ENCODE data around the gene TBL2. TPM values are rescaled to one million over a fixed set of nuclear protein-coding genes. Genes with fewer than 3 reads are reported as not detected.
"Not testable (repeated sequence)": the region's sequence is repeated elsewhere in the genome, so short reads cannot be mapped to it uniquely, and the experiment has no call there.

The TBL2 gene
- total and polyA plus RNA-seq, 2 donors (not counting 1 experiment from before 2014, with no cell fraction given) = 15.1 to 34.6 TPM

DNA sequence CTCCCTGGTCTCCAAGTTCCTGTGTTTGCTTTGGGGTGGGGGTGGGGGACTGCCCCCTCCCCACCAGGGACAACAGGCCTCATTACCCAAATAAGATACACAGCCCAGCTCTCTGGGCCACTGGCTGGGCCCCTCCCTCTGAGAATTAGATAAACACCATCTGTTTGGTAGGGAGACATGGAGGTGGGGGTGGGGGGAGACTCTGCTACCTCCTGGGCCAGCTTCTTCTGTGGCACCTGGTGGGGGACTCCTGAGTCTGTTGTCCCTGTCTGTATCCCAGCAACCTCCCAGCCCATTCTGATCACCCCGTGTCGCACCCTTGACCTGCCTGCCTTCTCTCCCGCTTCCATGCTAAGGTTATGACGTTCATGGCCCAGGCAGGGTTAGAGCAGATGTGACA is 40.2 kb upstream of the TBL2 start:
- H3K4me1 ChIP-seq (ENCODE audit: control insufficient read depth in 2 of 2, insufficient read depth in 2 of 2, low read length in 2 of 2) = peaks cover 7 to 9% of the 10 kb centered on the region in 2 donors
- no peaks in the 10 kb centered on the region for H3K79me2 ChIP-seq (ENCODE audit: control insufficient read depth, insufficient read depth, low read length)
- DNase-seq (no peak), ATAC-seq (ENCODE audit: low read depth) (no peak)
- intact Hi-C loops (cut with micrococcal nuclease) = no loop called here
- no peak overlapping the region for H3K27ac ChIP-seq (ENCODE audit: low read length in 2 of 2)
- no peak overlapping the region for H3K4me2 ChIP-seq (replicated peaks; ENCODE audit: low read depth, low read length, poor library complexity, severe bottlenecking)
- no peaks in the 10 kb centered on the region for H3K9me3 Mint-ChIP-seq (ENCODE audit: insufficient read depth)
- no peak overlapping the region for H3K9ac ChIP-seq (ENCODE audit: low read length)
- peaks cover 26% of the 10 kb centered on the region for H3K27me3 Mint-ChIP-seq
- H3K36me3 ChIP-seq (replicated peaks in 1 of 2; ENCODE audit: control extremely low read depth in 1 of 2, control insufficient read depth in 1 of 2, extremely low read depth in 1 of 2, insufficient read depth in 2 of 2, low read length in 1 of 2) = no peaks in the 10 kb centered on the region
- H3K4me1 Mint-ChIP-seq = peaks cover 10% of the 10 kb centered on the region
- H2AFZ ChIP-seq (ENCODE audit: insufficient read depth, low read depth, low read length, poor library complexity, severe bottlenecking) = no peak overlapping the region
- TF ChIP-seq EZH2 (IDR thresholded peaks at IDR 0.05; ENCODE audit: borderline replicate concordance, insufficient read depth, low read depth, low read length, poor library complexity, severe bottlenecking) = no peak
- TF ChIP-seq, protein P1, sequence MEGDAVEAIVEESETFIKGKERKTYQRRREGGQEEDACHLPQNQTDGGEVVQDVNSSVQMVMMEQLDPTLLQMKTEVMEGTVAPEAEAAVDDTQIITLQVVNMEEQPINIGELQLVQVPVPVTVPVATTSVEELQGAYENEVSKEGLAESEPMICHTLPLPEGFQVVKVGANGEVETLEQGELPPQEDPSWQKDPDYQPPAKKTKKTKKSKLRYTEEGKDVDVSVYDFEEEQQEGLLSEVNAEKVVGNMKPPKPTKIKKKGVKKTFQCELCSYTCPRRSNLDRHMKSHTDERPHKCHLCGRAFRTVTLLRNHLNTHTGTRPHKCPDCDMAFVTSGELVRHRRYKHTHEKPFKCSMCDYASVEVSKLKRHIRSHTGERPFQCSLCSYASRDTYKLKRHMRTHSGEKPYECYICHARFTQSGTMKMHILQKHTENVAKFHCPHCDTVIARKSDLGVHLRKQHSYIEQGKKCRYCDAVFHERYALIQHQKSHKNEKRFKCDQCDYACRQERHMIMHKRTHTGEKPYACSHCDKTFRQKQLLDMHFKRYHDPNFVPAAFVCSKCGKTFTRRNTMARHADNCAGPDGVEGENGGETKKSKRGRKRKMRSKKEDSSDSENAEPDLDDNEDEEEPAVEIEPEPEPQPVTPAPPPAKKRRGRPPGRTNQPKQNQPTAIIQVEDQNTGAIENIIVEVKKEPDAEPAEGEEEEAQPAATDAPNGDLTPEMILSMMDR (IDR thresholded peaks at IDR 0.05) = no peak
- ChIA-PET CTCF (interaction anchor here (1.2 kb wide), 2 partner anchors 11 to 12 kb away, joined by 4 to 5 read pairs; no protein-coding TSS in a partner anchor), POLR2A (no interaction called here)
- peaks cover 0 to 2% (median 0%) of the 10 kb centered on the region in 3 donors for H3K9me3 ChIP-seq (ENCODE audit: control extremely low read depth in 1 of 3, control insufficient read depth in 2 of 3, insufficient read depth in 1 of 3, low read length in 2 of 3)
- H3K27ac Mint-ChIP-seq = no peak overlapping the region
- H3K27me3 ChIP-seq (replicated peaks in 1 of 4; ENCODE audit: control extremely low read depth in 1 of 4, control insufficient read depth in 3 of 4, insufficient read depth in 4 of 4, low read length in 3 of 4) = peaks cover 0 to 34% (median 11%) of the 10 kb centered on the region in 4 experiments
- WGBS (ENCODE audit: insufficient coverage) = 83% methylated on average over 1 of the region's 4 CpGs
- H3K4me3 Mint-ChIP-seq = no peak overlapping the region
- H4K20me1 ChIP-seq (ENCODE audit: control insufficient read depth, insufficient read depth, low read length, poor library complexity, severe bottlenecking) = no peaks in the 10 kb centered on the region
- H3K4me3 ChIP-seq (ENCODE audit: control extremely low read depth in 1 of 5, extremely low read depth in 1 of 5, insufficient read depth in 1 of 5, low read depth in 2 of 5, low read length in 4 of 5) = no peak overlapping the region

DNA sequence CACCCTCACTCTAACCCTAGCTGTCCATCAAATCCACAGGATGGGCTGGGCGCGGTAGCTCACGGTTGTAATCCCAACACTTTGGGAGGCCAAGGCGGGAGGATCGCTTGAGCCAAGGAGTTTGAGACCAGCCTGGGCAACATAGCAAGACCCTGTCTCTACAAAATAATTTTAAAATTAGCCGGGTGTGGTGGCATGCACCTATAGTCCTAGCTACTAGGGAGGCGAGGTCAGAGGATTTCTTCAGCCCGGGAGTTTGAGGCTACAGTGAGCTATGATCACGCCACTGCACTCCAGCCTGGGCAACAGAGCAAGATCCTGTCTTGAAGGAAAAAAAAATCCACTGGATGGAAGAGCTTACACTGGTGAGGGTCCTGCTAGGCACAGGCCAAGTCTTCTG is 39.1 kb upstream of the TBL2 start:
- ATAC-seq (ENCODE audit: low read depth); H4K20me1 ChIP-seq (ENCODE audit: control insufficient read depth, insufficient read depth, low read length, poor library complexity, severe bottlenecking); H3K4me3 Mint-ChIP-seq; H3K4me3 ChIP-seq (ENCODE audit: control extremely low read depth in 1 of 5, extremely low read depth in 1 of 5, insufficient read depth in 1 of 5, low read depth in 2 of 5, low read length in 4 of 5); H3K27ac ChIP-seq (ENCODE audit: low read length in 2 of 2); H3K9me3 Mint-ChIP-seq (ENCODE audit: insufficient read depth); H3K4me1 ChIP-seq (ENCODE audit: control insufficient read depth in 2 of 2, insufficient read depth in 2 of 2, low read length in 2 of 2); H3K79me2 ChIP-seq (ENCODE audit: control insufficient read depth, insufficient read depth, low read length); intact Hi-C loops (cut with micrococcal nuclease); H2AFZ ChIP-seq (ENCODE audit: insufficient read depth, low read depth, low read length, poor library complexity, severe bottlenecking); DNase-seq; H3K36me3 ChIP-seq (replicated peaks in 1 of 2; ENCODE audit: control extremely low read depth in 1 of 2, control insufficient read depth in 1 of 2, extremely low read depth in 1 of 2, insufficient read depth in 2 of 2, low read length in 1 of 2); H3K27ac Mint-ChIP-seq; POLR2A ChIA-PET; H3K9ac ChIP-seq (ENCODE audit: low read length); H3K9me3 ChIP-seq (ENCODE audit: control extremely low read depth in 1 of 3, control insufficient read depth in 2 of 3, insufficient read depth in 1 of 3, low read length in 2 of 3); H3K4me1 Mint-ChIP-seq; H3K4me2 ChIP-seq (replicated peaks; ENCODE audit: low read depth, low read length, poor library complexity, severe bottlenecking): not testable (repeated sequence)
- CTCF ChIA-PET = interaction anchor here (0.6 to 1.2 kb wide), 2 partner anchors 10 to 233 kb away, joined by 3 to 5 read pairs; no protein-coding TSS in a partner anchor
- peaks cover 0 to 31% (median 6%) of the 10 kb centered on the region in 4 experiments for H3K27me3 ChIP-seq (replicated peaks in 1 of 4; ENCODE audit: control extremely low read depth in 1 of 4, control insufficient read depth in 3 of 4, insufficient read depth in 4 of 4, low read length in 3 of 4)
- 99% methylated on average over 9 of the region's 9 CpGs for WGBS (ENCODE audit: insufficient coverage)
- H3K27me3 Mint-ChIP-seq = peaks cover 29% of the 10 kb centered on the region
